Measurements from ENCODE around the gene GAS7. TPM values are rescaled to one million over a fixed set of nuclear protein-coding genes. Genes with fewer than 3 reads are reported as not detected.

Gene GAS7
- total and polyA plus RNA-seq, 10 of the 15 experiments (the other 5 are each of a cell fraction or from before 2014, with no cell fraction given), result 2.3 to 53.4 (median 24.0) TPM

- no peak for FAIRE-seq
- H3K79me2 ChIP-seq (ENCODE audit: control insufficient read depth, insufficient read depth, low read length), result no peaks in the 10 kb centered on the region
- TF ChIP-seq RB1 (IDR thresholded peaks at IDR 0.05; ENCODE audit: borderline replicate concordance) (no peak), WRNIP1 (IDR thresholded peaks at IDR 0.05; ENCODE audit: borderline replicate concordance, low read depth, low read length) (no peak), ZNF592 (IDR thresholded peaks at IDR 0.05) (no peak), CEBPZ (IDR thresholded peaks at IDR 0.05; ENCODE audit: low read depth, low read length) (no peak), MLLT1 (IDR thresholded peaks at IDR 0.05) (no peak), ZBTB40 (IDR thresholded peaks at IDR 0.05; ENCODE audit: borderline replicate concordance) (no peak), USF1 (IDR thresholded peaks at IDR 0.05; ENCODE audit: borderline replicate concordance, extremely low read length, insufficient read depth, low read depth, low read length) (no peak), NFXL1 (IDR thresholded peaks at IDR 0.05; ENCODE audit: borderline replicate concordance) (no peak), HDAC6 (IDR thresholded peaks at IDR 0.05; ENCODE audit: unreplicated experiment) (no peak)
These were observed 1.1 kb downstream of the GAS7 start for GRCh38 chr17:10197362-10197720.

More at GRCh38 chr17:10197362-10197720, 1.1 kb downstream of the GAS7 start:
- SMC1A ChIA-PET (ENCODE audit: uncharacterized antibody, unreplicated experiment), result no interaction called here
- 66% methylated on average over 10 of the region's 11 CpGs for WGBS (ENCODE audit: insufficient coverage, insufficient replicate concordance, low lambda C conversion rate, missing lambda C conversion rate)
- BruUV-seq (replicated peaks), result no TSS peak
- Histone ChIP-seq H3K27me3 (replicated peaks in 1 of 2; ENCODE audit: control insufficient read depth in 2 of 2, insufficient read depth in 2 of 2, low read length in 1 of 2) (no peaks in the 10 kb centered on the region; a peak in 2 of 4 replicates), H3K9ac (ENCODE audit: control insufficient read depth, insufficient read depth, low read length) (no peak overlapping the region), H3K27ac (ENCODE audit: control insufficient read depth, insufficient read depth) (no peak overlapping the region), H3K4me1 (ENCODE audit: control insufficient read depth, insufficient read depth, low read length) (peaks cover 4% of the 10 kb centered on the region; the same call in 1 of the 2 replicates), H3K4me2 (ENCODE audit: control insufficient read depth, insufficient read depth) (no peak overlapping the region), H3K9me3 (replicated peaks; ENCODE audit: control insufficient read depth, insufficient read depth, low read length) (peaks cover 2% of the 10 kb centered on the region; the same call in 1 of the 3 replicates), H4K20me1 (ENCODE audit: control insufficient read depth, insufficient read depth) (no peaks in the 10 kb centered on the region), H2AFZ (ENCODE audit: control insufficient read depth, low read depth, low read length) (no peak overlapping the region), H3K36me3 (ENCODE audit: control insufficient read depth in 2 of 2, insufficient read depth in 2 of 2, low read length in 1 of 2) (no peaks in the 10 kb centered on the region), H3K4me3 (no peak overlapping the region)
- POLR2A ChIA-PET, result no interaction called here
- DNase-seq (ENCODE audit: low read depth, low spot score) (no peak), ATAC-seq (no peak)
- intact Hi-C loops (cut with micrococcal nuclease; ENCODE audit: unreplicated experiment), result no loop called here
- RAD21 ChIA-PET (ENCODE audit: unreplicated experiment), result no interaction called here
- CTCF ChIA-PET, result no interaction called here
- in situ Hi-C loops (cut with MboI), result no loop called here
